AG09309 (cell line): ENCODE data around the gene ACP5.

ENCODE experiments used
- DNase-seq: peaks from one replicate; pipeline ENCODE4 v3.0.0-alpha.2; 2010; ENCODE audit warnings: low read depth
- H3K4me3 ChIP-seq: 2 replicates; pipeline ENCODE4 v1.5.1; 2011; ENCODE audit warnings: mild to moderate bottlenecking, low read depth, low read length, moderate library complexity; ENCODE audit not compliant: control insufficient read depth
- TF ChIP-seq, protein P1 (sequence below): IDR thresholded peaks from 2 replicates; pipeline ENCODE4 v1.5.1; 2011; ENCODE audit warnings: mild to moderate bottlenecking, low read depth, low read length, inconsistent platforms; ENCODE audit not compliant: insufficient read depth, control insufficient read depth; ENCODE audit errors: missing control alignments

The ACP5 gene

DNA sequence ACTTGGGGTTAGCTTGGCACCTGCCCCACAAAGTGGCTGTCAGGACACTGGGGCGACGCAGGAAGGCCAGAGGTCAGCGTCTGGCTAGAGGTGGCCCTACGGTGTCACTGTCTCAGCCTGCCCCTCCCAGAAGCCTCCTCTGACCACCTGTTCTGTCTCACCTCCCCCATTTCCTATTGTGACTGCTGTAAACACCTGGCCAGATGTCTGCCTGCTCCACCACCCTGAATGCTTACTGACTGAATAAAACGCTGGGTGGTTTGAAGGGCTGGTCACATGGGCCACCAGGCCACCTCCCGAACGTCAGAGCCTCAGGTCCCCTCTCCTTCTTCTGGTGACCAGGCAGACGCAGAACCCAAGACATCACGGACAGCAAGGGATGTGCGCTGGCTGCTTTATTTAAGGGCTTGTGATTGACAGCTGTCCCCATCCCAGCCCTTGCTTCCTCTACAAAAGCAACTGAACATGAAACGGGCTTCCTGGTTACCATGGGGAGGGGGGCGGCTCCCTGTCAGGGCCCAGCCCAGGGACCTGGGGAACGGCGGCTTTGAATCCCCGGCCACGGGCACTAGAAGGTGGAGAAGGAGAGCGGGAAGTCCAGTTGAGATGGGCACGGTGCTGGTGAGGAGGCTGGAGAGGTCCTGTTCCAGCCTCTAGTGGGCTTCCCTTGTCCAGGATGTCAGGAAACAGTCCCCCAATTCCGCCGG, 24.6 kb downstream of the ACP5 start:
- no peak overlapping the region for H3K4me3 ChIP-seq
- no peak for DNase-seq
- TF ChIP-seq, protein P1, sequence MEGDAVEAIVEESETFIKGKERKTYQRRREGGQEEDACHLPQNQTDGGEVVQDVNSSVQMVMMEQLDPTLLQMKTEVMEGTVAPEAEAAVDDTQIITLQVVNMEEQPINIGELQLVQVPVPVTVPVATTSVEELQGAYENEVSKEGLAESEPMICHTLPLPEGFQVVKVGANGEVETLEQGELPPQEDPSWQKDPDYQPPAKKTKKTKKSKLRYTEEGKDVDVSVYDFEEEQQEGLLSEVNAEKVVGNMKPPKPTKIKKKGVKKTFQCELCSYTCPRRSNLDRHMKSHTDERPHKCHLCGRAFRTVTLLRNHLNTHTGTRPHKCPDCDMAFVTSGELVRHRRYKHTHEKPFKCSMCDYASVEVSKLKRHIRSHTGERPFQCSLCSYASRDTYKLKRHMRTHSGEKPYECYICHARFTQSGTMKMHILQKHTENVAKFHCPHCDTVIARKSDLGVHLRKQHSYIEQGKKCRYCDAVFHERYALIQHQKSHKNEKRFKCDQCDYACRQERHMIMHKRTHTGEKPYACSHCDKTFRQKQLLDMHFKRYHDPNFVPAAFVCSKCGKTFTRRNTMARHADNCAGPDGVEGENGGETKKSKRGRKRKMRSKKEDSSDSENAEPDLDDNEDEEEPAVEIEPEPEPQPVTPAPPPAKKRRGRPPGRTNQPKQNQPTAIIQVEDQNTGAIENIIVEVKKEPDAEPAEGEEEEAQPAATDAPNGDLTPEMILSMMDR = no peak

DNA sequence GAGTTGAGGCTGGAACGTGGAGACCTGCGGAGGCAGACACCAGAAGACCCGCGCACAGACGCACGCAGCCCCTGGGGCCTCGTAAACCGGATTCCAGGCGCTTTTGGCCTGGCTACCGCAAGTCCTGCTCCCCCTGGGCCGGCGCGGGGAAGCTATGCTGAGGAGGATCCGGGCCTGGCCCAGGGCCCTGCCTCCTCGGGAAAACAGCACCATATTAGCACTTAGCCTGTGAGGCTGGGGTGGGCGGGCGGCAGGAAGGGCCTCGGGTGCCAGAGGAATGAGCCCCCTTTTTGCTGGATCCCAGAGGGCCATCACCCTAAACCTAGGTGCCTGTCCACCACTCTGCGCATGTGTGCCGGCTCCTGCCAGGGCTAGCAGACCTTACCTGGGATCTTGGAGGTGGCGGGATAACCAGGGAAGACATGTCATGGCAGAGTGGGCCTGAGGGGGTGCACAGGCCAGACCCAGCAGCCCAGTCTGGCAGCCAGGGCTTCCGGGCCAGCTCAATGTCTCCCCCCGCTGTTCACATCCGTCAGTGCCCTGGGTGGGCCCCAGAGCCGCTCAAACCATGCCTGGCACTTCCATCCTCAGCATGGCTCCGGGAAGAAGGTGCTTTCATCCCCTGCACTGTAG, 25.7 kb downstream of the ACP5 start:
- TF ChIP-seq, protein P1 = peak; percentile 51
- no peak for DNase-seq
- no peak overlapping the region for H3K4me3 ChIP-seq

DNA sequence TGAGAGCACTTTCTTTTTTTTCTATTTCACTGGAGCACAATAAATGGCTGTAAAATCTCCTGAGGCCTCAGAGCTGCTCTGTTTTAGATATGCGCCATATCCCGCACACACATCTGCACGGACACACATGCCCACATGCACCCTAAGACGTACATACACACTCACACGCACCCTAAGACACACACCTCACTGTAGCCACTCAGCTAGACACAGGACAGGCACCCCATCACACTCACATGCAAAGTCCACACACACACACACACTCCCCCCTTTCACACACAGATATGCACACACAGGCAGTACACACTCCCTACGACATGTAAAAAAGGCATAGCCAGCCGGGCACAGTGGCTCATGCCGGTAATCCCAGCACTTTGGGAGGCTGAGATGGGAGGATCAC, 27.2 kb downstream of the ACP5 start:
- TF ChIP-seq, protein P1 = no peak
- no peak overlapping the region for H3K4me3 ChIP-seq
- DNase-seq = no peak

DNA sequence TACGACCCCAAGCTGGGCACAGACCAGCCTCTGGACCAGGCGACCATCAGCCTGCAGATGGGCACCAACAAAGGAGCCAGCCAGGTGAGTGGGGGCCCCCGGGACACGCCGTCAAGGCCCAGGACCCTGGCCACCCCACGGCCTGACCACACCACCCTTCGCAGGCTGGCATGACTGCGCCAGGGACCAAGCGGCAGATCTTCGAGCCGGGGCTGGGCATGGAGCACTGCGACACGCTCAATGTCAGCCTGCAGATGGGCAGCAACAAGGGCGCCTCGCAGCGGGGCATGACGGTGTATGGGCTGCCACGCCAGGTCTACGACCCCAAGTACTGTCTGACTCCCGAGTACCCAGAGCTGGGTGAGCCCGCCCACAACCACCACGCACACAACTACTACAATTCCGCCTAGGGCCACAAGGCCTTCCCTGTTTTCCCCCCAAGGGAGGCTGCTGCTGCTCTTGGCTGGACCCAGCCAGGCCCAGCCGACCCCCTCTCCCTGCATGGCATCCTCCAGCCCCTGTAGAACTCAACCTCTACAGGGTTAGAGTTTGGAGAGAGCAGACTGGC, 28.0 kb downstream of the ACP5 start:
- no peak for DNase-seq
- TF ChIP-seq, protein P1 = no peak

DNA sequence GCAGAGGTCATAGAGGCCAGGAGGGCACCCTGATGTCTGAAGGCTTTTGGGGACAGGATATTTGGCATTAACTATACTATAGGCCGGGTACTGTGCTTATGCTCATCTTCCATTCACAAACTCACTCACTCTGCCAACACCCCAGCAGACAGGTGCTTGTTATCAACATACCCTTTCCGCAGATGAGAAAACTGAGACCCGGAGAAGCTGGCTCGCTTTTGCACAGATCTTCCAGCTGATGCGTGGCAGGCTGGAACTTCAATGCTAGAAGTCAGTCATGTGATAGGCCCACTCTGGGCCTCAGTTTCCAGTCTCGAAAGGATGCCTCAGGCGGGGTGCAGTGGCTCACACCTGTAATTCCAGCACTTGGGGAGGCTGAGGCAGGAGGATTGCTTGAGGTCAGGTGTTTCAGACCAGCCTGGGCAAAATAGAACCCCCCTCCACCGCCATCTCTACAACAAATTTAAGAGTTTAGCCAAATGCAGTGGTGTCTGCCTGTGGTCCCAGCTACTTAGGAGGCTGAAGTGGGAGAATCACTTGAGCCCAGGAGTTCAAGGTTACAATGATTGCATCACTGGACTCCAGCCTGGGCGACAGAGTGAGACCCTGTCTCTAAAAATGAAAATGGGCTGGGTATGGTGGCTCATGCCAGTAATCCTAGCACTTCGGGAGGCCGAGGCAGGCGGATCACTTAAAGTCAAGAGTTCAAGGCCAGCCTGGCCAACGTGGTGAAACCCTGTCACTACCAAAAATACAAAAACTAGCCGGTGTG, 29.3 kb downstream of the ACP5 start:
- TF ChIP-seq, protein P1 = no peak
- no peak for DNase-seq
- no peak overlapping the region for H3K4me3 ChIP-seq

More for the DNA sequence above, 28.0 kb downstream of the ACP5 start:
- no peak overlapping the region for H3K4me3 ChIP-seq

DNA sequence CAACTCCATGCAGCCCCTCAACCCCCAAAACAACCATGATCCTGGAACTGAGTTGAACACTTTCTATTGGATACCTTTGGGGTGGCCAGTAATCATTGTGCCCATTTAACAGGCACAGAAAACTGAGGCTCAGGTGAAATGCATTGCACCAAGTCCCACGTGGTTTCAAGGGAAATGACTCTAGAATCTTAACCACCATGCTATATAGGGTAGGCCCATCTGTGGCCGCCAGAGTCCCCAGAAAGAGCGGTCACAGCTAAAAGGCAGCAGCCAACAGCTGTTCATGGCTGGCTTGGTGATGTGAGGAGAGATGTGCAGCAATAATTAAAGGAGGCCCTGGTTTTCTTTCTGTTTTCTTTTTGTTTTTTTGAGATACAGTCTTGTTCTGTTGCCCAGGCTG, 36.2 kb downstream of the ACP5 start:
- DNase-seq = no peak
- TF ChIP-seq, protein P1 = no peak

More for the DNA sequence above, 36.2 kb downstream of the ACP5 start:
- H3K4me3 ChIP-seq = no peak overlapping the region
